Astrocyte (in vitro differentiated cells and primary cell): ENCODE measurements around the gene CPA2.

Experiments used
- CTCF ChIP-seq: IDR thresholded peaks from 2 replicates; pipeline ENCODE4 v1.5.1; 2011; ENCODE audit warnings: low read depth, mild to moderate bottlenecking, inconsistent platforms, low read length, moderate library complexity; ENCODE audit not compliant: insufficient read depth
- EZH2 ChIP-seq: IDR thresholded peaks from 2 replicates; pipeline ENCODE4 v1.6.1; 2012; ENCODE audit warnings: mild to moderate bottlenecking, low read length, inconsistent platforms; ENCODE audit not compliant: insufficient read depth

- no peak for TF ChIP-seq CTCF
- TF ChIP-seq EZH2, result no peak
Measured at GRCh38 chr7:130292682-130293257, 26.1 kb downstream of the CPA2 start, which contains the start of gene CPA4.
